HG03342 (cell line): Measurements from ENCODE around the gene VTCN1.
A peak's percentile ranks its signal among the peaks of the same experiment; 100 is the strongest.
"Not testable (repeated sequence)": the region's sequence is repeated elsewhere in the genome, so short reads cannot be mapped to it uniquely, and the experiment has no call there.

Experiments
- ATAC-seq: cut with Tn5 transposase; IDR thresholded peaks from one replicate; pipeline ENCODE4 v1.9.1; 2021; ENCODE audit warnings: mild to moderate bottlenecking, moderate library complexity; ENCODE audit not compliant: unreplicated experiment

VTCN1 gene

DNA sequence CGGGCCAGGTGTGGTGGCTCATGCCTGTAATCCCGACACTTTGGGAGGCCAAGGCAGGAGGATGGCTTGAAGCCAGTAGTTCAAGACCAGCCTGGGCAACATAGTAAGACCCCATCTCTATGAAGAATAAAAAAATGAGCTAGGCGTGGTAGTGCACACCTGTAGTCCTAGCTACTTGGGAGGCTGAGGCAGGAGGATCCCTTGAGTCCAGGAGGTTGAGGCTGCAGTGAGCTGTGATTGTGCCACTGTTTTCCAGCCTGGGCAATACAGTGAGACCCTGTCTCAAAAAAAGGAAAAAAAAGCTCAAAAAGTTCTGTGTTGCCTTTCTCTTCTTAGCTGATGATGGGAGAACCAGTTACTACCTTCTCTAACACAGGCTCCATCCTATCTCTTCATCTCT lies 108.9 kb downstream of the VTCN1 start:
- not testable (repeated sequence) for ATAC-seq

DNA sequence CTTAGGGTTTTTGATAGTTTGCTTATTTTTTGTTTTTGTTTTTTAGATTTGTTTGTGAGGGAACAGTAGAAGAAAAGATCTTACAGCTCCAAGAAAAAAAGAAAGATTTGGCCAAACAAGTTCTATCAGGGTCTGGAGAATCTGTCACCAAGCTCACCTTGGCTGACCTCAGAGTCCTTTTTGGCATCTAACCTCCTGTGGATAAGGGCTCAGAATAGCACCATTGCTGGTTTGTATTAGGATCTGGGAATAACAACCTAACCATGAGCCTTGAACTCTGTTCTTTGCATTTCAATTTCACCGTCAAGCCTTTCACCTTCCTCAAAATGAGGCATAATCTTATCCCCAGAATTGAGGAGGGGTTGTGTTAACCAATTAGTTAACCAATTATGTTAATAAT lies 109.4 kb downstream of the VTCN1 start:
- no peak for ATAC-seq

DNA sequence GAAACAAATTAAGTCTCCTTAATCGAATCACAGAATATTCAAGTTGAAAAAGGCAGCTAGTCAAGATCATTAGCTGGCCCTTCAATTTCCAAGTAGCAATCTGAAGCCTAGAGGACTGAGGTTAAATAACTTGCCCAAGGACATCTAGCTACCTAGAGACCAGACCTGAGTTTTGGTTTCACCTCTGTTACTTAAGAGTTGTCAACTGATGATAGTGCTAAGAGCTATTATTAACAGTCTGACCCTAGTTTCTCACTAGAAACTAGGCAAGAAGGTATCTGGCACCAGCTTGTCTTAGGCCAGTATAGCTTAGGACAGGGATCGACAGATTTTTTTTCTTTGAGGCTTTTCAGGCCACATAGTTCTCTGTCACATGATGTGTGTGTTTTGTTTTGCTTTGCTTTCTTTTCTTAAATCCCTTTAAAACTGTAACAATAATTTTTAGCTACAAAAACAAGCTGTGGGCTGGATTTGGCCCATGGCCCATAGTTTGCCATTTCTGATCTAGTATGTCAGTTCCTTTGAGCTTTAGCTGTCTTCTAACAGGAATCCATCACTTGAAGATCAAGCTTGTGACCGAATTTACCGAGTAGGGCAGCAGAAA lies 112.3 kb downstream of the VTCN1 start:
- no peak for ATAC-seq

DNA sequence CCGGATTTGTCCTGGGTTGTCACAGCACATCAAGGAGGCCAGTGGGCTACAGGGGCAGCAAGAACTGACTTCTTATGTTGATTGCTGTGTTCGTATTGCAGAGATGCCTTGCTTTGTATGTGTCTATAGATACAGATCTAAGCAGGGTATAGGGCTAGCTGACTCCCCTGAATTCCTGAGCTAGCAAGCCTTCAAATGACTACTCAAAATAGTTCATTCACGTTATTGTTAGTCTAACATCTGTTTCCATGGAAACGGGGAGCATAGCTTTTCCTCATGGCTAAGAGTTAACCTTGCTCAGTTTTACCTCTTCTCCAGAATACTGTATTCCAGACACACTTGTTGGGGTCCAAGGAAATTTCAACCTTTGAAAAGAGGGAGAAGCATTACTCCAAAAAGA lies 113.3 kb downstream of the VTCN1 start:
- ATAC-seq, result no peak

DNA sequence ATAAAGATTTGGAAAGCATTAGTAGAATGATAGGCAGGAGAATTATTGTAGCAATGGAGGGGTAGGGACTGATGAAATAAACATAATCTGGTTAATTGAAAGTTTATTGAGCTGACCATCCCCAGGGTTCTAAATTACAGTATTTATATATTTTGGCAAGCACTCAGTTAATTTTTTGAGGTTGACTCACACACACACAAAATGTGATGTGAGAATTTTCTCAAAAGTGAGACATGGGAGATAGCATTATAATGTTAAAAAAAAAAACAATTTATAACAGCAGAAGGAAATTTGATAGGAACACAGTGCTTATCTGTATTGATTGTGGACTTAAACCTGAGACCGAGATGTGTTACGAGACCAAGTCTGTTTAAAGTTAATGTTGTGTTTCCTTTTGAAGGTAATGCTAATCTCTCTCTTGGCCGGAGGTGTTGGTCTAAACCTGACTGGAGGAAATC lies 113.7 kb downstream of the VTCN1 start:
- ATAC-seq, result no peak

DNA sequence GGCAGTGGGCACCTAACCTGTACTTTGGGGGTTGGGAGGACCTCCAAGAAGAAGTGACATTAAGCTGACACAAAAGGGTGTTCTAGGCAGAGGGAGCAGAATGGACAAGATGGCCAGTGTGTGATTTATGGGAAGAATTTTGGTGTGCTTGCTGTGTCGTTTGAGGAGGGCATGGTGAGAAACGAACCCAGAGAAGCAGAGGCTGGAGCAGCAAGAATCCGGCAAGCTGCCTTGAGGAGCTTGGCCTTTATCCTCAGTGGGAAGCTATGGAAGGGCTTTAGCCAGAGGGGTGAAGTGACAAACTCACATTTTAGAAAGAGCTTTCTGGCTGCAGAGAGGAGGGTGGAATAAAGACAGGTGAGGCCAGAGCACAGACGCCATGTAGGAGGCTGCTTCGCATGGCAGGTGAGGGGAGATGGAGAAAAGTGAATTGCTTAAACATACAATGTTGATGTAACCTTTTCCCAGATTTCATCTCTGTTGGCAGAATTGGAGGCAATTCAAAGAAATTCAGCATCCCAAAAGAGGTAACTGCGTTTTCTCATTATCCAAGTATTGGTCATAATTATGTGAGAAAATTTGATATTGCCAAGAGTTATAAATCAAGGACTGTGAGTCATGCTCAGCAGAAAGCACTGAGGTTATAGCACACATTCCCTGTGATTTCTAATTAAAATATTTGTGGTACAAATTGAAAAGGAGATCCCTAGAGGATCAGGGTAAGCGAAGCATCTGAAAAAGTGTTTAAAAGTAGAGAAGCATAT lies 115.7 kb downstream of the VTCN1 start:
- no peak for ATAC-seq

DNA sequence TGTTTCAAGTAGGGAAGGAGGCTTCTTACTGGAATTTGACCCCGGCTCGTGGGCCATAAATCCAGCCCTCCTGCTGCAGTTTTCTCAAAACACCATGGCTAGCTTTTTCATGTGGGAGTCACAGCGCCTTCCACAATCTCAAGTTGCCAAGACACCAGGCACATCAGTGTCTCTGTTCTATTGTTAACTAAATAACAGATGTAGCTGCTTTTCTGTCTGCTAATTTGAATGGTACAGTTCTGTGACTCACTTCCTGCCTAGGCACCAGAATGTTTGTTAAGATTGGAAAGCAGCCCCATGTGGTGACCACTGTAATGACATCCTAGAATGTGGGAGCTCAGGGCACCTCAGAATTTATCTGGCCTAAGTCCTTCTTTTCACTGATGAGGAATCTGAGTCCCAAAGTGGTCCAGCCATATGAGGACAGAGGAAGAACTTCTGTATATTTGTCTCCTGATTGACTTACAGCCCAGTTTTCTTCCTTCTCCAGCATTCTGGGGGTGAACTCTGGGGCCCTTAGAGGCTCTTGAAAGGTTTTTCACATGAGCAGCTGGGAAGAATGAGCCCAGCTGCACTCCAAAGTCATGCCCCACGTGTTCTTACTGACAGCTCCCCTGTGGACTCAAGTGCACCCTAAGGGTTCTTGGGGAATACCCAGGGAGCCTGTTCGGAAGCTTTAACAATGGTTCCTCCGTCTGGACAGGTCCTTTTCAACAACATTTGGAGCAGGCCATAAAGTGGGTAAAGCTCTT lies 116.7 kb downstream of the VTCN1 start:
- ATAC-seq, result peak; percentile 89
